NCI-H1105 treated with DMSO at 0.1 percent for 48 hours (cell line): ENCODE data around the gene PAK2.
A peak's percentile ranks its signal among the peaks of the same experiment; 100 is the strongest.
"Not testable (repeated sequence)": the region's sequence is repeated elsewhere in the genome, so short reads cannot be mapped to it uniquely, and the experiment has no call there.

Experiments
- DNase-seq: peaks from one replicate; lab custom pipeline; 2025; lab: John Stamatoyannopoulos, UW

Gene PAK2

DNA sequence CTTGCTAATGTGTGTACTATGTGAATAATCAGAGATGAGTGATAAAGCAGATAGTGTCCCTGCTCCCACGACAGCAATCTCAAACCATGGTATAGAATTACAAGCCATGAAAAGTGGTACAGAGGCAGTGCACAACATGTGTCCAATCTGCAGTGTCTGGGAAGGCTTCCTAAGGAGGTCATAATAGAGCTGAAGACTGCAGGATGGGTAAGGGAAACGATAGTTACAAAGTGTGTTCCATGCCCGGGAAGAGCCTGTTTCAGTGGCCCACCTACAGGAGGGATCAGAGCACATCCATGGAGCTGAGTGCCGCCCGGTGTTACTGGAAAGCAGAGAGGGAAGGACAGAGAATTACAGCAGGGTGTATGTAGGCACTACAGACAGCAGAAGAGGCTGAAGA, 48.9 kb downstream of the PAK2 start:
- DNase-seq = no peak

- DNase-seq = no peak
These were observed 50.3 kb downstream of the PAK2 start for GRCh38 chr3:196789885-196790359.

GRCh38 chr3:196790636-196791035, 51.0 kb downstream of the PAK2 start:
- DNase-seq = no peak

DNA sequence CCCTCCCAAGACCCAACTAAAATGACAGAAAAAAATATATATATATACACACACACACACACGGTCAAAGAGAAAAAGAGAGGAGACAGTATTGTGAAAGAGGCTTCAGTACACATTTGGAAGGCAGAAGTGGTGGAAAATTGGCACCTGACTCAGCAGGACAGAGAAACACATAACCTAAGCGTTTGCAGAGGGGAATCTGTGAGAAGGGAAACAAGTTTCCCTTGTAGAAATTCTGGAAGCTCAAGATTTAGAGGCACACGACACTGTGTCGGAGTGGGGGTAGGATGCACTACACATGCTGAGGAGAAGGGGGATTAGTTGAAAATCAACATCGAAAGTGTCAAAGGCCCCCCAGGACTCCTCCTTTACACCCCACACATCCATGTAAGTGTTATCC, 53.1 kb downstream of the PAK2 start:
- DNase-seq = no peak

DNA sequence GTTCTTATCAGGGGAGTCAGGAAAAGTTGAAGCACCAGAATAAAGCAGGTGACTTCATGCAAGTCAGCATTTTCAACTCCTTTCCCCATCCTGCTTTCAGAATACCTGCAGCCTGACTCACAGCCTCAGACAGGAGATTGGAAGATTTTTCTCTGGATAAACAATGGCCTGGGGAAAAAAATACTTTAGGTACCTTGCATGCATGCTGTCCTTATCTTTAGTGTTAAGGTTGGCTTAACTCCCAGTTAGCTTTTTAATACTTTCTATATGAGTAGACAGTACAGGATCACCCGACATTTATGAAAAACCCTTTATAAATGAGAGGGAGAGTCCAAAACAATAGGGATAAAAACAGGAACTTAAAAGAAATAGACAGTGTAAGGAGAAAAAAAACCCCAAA, 53.6 kb downstream of the PAK2 start:
- no peak for DNase-seq

- DNase-seq = no peak
These were observed 54.8 kb downstream of the PAK2 start for GRCh38 chr3:196794467-196794866.

DNA sequence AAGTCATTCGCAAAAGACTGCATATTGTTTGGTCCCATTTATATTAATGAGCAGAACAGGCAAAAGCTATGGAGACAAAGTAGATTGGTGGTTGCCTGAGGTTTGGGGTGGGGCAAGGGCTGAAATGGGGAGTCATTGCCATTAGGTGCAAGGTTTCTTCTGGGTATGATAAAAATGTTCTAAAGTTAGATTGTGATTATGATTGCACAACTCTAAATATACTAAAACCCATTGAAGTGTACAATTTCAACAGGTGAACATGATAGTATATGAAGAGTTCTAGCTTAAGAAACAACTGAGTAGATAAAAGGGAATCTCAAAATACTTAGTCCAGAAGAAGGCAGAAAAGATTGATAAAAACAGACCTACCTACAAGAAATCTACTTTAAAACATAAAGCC, 56.7 kb downstream of the PAK2 start:
- no peak for DNase-seq

DNA sequence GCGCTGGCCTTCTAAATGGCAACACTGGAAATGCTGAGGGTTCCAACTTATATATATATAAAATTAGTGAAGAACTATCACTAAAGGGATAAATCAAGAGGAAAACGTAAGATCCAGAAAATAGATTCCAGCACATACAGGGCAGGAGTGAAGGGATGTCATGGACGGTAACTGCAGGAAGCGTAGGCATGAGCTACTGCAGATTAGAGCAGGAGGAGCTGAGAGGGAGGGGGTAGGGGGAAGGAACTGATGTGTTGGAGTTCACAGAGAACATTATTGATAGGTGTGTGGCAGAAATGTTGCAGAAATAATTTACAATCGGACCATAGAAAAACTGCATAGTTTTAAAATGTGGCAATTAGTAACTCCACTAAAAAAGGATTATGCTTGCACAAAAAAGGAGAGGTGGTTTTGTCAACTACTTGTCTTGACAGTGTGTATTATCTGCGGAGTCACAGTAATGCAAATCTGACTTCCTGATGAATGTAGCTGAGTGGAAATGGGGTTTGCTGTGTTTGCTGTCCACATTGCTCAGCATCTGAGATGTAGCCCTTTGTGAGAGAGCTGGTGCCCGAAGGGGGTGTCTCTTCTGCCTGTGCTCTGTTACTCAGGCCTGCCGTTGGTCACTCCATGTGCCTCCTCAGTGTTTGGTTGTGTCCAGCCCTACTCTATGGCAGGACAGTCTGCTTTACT, 61.2 kb downstream of the PAK2 start:
- no peak for DNase-seq

DNA sequence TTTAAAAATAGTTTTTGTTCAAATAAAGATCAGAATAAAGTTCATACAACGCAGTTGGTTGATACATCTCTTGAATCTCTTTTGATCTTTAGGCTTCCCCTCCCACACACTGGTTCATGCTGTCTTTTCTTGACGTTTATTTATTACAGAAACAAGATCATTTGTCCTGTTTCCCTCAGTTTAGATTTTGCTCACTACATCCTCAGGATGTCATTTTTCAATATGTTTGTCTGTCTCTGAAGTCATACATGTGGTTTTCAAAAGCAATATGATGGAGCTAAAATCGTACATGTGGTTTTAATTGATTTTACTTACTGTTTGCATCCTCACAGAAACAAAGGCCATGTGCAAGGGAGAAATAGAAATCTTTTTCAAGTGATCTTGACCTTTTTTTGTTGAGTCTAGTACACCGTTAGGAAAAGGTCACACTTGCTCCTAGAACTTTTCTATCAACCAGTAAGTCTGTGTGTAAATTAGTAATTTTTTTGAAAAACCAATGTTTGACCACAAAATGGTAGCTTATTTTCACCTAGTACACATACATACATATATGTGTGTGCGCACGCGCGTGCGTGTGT, 64.3 kb downstream of the PAK2 start:
- DNase-seq = no peak

DNA sequence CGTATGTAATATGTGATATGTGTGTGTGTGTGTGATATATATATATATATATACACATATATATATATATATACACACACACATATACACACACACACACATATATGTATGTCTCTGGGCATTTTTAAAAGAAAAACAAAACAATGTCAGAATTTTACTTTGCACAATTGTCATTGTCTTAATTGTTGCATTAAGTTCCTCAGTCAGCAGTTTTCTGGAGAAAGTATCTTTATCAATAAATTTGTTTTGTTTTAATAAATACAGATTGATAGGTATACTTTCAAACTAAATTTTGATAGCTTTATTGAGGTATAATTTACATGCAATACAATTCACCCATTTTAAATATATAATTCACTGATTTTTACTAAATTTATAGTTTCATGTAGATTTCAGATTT, 65.1 kb downstream of the PAK2 start:
- DNase-seq = no peak

DNA sequence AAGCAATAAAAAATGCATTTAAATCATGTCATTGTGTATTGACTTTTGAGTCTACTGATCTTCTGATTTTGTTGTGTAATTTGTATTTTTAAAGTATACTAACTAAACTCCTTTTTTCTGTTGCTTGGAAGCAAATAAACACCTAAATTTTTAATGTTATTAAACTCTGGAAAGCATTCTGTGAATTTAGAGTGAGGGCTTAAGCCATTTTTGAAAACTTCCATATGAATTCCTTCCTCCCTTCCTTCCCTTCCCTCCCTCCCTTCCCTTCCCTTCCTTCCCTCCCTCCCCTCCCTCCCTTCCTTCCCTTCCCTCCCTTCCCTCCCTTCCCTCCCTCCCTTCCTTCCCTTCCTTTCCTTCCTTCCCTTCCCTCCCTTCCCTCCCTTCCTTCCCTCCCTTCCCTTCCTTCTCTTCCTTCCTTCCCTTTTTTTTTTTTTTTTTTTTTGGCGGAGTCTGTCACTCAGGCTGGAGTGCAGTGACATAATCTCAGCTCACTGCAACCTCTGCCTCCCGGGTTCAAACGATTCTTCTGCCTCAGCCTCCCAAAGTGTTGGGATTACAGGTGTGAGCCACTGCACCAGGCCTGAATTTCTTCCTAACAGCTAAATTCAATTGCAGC, 71.4 kb downstream of the PAK2 start:
- DNase-seq = no peak

DNA sequence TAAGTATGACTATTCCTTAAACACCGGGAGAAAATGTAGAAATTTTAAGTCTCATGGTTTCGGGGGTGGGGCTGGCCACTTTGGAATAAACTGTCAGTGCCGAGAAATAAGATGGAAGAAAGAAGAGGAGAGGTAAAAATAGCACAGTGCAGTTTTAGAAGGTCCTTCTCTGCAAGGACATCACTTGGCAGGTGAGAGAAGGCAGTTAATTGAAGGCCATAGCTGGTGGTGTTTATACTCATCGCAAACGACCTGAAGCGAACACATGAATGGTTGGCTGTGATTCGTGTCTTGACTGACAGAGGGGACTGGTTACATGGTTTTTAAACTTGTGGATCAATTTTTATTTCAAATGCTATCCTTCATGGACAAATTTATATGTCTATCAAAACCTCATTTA, 73.2 kb downstream of the PAK2 start:
- DNase-seq = no peak

DNA sequence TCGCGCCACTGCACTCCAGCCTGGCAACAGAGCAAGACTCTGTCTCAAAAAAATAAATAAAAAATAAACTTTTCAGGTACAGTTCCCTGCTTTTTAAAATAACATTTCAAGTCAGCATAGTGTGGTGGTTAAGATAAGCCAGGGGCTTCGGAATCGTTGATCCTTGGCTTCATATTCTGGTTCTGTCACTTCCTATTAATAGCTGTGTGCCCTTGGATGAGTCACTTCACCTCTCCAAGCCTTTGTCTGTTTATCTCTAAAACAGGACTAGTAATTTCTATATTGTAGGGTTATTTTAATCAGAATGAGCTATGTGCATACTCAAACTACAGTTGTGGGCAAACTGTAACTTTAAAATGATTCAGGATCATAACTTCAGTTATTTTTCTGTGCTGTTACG, 74.2 kb downstream of the PAK2 start:
- no peak for DNase-seq

DNA sequence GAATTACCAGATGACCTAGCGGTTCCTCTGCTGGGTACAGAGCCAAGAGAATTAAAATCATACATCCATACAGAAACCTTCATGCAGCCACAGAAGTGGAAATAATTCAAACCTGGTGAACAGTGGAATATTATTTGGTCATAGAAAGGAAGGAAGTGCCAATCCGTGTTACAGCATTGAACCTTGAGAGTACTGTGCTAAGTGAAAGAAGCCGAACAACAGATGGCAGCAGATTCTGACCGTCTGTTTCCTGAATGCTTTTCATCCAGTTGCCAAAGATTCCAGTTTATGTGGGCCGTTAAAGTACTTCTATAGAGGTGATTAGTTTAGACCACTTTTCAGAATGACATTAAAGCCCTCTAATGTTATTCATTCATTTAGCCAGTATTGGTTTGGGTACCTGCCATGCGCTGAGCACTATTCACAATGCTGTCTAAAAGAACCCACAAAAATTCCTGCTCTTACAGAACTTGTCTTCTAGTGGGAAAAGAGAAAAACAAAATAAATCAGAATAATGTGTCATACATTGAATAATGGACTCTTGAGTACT, 82.2 kb downstream of the PAK2 start:
- DNase-seq = no peak

- DNase-seq = not testable (repeated sequence)
These were observed 90.0 kb downstream of the PAK2 start for GRCh38 chr3:196829651-196830050.

DNA sequence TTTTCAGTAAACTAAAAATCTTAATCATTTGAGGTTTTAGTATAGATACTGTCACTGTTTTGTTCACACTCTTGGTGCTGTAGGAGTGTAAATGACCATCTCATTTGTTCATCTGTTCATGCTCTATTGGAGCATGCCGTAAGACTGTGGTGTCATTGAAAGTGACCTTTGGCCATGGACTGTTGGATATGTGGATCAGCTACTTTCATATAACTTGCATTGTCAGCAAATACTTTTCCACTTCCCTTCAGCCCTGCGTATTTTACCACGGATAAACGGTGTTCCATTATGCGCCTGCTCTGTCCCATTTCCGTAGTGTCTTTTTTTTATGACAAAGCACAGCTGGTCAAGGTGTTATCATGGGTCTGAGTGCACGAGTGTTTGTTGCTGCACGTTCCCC, 95.4 kb downstream of the PAK2 start:
- no peak for DNase-seq

DNA sequence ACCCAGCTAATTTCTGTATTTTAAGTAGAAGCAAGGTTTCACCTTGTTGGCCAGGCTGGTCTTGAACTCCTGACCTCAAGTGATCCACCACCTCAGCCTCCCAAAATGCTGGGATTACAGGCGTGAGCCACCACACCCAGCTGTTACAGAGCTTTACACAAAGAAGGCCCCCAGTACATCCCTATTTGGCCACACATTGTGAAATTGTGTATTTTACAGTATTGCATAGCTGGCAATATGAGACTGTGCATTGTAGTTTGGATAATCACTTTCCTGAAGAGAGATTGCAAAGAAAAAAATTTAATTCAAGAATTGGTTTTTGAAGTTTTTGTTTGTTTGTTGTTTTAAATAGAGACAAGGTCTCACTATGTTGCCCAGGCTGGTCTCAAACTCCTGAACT, 97.0 kb downstream of the PAK2 start:
- not testable (repeated sequence) for DNase-seq

GRCh38 chr3:196837819-196838420, 98.3 kb downstream of the PAK2 start:
- peak; percentile 66 for DNase-seq

GRCh38 chr3:196839351-196839750, 99.7 kb downstream of the PAK2 start:
- not testable (repeated sequence) for DNase-seq

- no peak for DNase-seq
These were observed 103.1 kb downstream of the PAK2 start for GRCh38 chr3:196842567-196843434.

DNA sequence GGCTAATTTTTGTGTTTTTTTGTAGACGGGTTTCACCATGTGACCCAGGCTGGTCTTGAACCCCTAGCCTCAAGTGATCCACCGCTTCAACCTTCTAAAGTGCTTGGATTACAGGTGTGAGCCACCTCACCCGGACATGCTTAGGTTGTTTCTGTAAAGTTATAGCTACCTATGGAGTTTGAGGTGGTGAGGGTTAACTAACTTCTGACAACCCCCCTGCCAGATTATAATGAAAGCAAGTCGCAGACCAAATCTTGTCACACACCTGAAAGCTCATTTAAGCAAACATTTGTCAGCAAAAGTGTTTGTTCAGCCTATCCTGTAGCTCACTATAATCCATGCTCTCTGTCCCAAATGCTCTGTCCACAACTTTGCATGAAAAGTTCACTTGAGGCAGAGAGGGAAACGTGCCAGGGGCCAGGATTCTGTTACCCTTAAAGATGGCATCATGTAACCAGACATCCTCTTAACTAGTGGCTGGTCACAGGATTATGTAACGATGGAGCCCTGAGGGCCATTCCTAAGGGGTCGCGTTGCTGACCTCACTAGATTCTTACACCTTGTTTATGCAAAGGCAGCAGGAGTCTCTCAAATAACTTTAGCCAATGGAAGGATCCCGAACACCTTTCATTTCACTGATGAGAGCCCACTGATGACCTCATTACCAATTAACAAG, 103.9 kb downstream of the PAK2 start:
- DNase-seq = no peak
